ENCODE data around the gene NKD1. TPM values are rescaled to one million over a fixed set of nuclear protein-coding genes. Genes with fewer than 3 reads are reported as not detected.
"Not testable (repeated sequence)": the region's sequence is repeated elsewhere in the genome, so short reads cannot be mapped to it uniquely, and the experiment has no call there.

The NKD1 gene
- polyA plus RNA-seq, 6 donors from 2014 or later: 0.01 to 0.36 (median 0.10) TPM; not detected in 2

GRCh38 chr16:50572700-50573099 is 24.5 kb downstream of the NKD1 start:
- DNase-seq: no peak
- H3K4me1 Mint-ChIP-seq: peaks cover 0 to 13% (median 0%) of the 10 kb centered on the region in 3 donors

GRCh38 chr16:50573279-50573678 is 25.1 kb downstream of the NKD1 start:
- H3K9me3 Mint-ChIP-seq: no peaks in the 10 kb centered on the region
- H3K4me1 Mint-ChIP-seq: peaks cover 0 to 10% (median 2%) of the 10 kb centered on the region in 3 donors
- no peak for DNase-seq
- ATAC-seq (ENCODE audit: low read depth in 2 of 2): no peak
- H3K27ac Mint-ChIP-seq: no peak overlapping the region
- H3K36me3 Mint-ChIP-seq: no peaks in the 10 kb centered on the region
- peaks cover 4 to 23% (median 15%) of the 10 kb centered on the region in 3 donors for H3K27me3 Mint-ChIP-seq
- H3K4me3 Mint-ChIP-seq: no peak overlapping the region

More at GRCh38 chr16:50572700-50573099, 24.5 kb downstream of the NKD1 start:
- H3K9me3 Mint-ChIP-seq: no peaks in the 10 kb centered on the region
- H3K27ac Mint-ChIP-seq: no peak overlapping the region
- no peak for ATAC-seq (ENCODE audit: low read depth in 2 of 2)
- peaks cover 4 to 23% (median 21%) of the 10 kb centered on the region in 3 donors for H3K27me3 Mint-ChIP-seq
- no peak overlapping the region for H3K4me3 Mint-ChIP-seq
- no peaks in the 10 kb centered on the region for H3K36me3 Mint-ChIP-seq

DNA sequence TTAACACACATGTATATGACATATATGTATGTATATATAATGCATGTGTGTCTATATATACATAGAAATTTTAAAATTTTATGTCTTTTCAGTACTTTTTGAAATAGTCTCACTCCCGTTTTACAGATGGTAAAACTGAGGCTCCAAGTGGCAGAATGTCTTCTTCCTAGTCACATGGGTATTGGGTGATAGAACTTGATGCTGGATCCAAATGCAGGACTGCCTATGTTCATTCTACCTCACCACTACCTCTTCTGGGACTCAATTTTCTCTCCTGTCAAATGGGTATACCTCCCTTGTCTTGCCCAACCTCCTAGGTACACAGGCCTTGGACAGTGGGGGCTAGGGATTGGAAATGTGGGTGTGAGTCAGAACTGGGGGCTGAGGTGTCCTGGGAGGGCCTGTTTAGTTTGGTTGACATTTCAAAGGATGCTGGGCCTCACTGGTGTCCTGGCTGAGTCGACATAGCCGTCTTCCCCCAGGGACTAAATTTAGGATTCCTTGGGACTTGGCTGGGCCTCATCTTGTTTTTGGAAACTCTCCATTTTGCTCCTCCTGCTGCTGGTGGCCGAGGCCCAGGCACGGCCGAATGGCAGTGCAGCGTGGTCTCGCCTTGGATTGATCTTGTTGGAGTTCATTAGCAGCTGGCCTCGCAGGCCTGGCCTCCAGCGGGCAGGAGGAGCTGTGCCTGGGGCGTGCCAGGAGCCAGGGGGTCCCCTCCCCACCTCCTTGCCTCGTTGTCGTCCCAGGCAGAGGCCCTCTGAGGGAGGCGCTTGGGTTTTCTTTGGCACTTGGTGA is 25.9 kb downstream of the NKD1 start:
- H3K27ac Mint-ChIP-seq: no peak overlapping the region
- H3K4me1 Mint-ChIP-seq: peaks cover 4 to 9% (median 8%) of the 10 kb centered on the region in 3 donors
- no peak overlapping the region for H3K4me3 Mint-ChIP-seq
- peaks cover 4 to 20% (median 13%) of the 10 kb centered on the region in 3 donors for H3K27me3 Mint-ChIP-seq
- peaks cover 0 to 4% (median 0%) of the 10 kb centered on the region in 7 donors for H3K9me3 Mint-ChIP-seq
- no peak for ATAC-seq (ENCODE audit: low read depth in 2 of 2)
- no peaks in the 10 kb centered on the region for H3K36me3 Mint-ChIP-seq
- no peak for DNase-seq

GRCh38 chr16:50574745-50575136 is 26.5 kb downstream of the NKD1 start:
- H3K27ac Mint-ChIP-seq: no peak overlapping the region
- peaks cover 0 to 7% (median 0%) of the 10 kb centered on the region in 7 donors for H3K9me3 Mint-ChIP-seq
- no peak for DNase-seq
- peaks cover 7 to 8% (median 7%) of the 10 kb centered on the region in 3 donors for H3K4me1 Mint-ChIP-seq
- peaks cover 2 to 3% of the 10 kb centered on the region in 2 donors for H3K36me3 Mint-ChIP-seq
- H3K27me3 Mint-ChIP-seq: peaks cover 2 to 14% (median 7%) of the 10 kb centered on the region in 3 donors
- H3K4me3 Mint-ChIP-seq: no peak overlapping the region
- ATAC-seq (ENCODE audit: low read depth in 2 of 2): no peak

- no peak for ATAC-seq (ENCODE audit: low read depth in 2 of 2)
These were observed 27.5 kb downstream of the NKD1 start for GRCh38 chr16:50575743-50576142.

GRCh38 chr16:50576403-50577113 is 28.4 kb downstream of the NKD1 start:
- no peak overlapping the region for H3K4me3 Mint-ChIP-seq
- no peak for ATAC-seq (ENCODE audit: low read depth in 2 of 2)
- no peak for DNase-seq
- peaks cover 0 to 8% (median 5%) of the 10 kb centered on the region in 3 donors for H3K27me3 Mint-ChIP-seq
- peaks cover 0 to 10% (median 0%) of the 10 kb centered on the region in 7 donors for H3K9me3 Mint-ChIP-seq
- peaks cover 7 to 9% (median 8%) of the 10 kb centered on the region in 3 donors for H3K4me1 Mint-ChIP-seq
- H3K36me3 Mint-ChIP-seq: peaks cover 4 to 7% of the 10 kb centered on the region in 2 donors
- no peak overlapping the region for H3K27ac Mint-ChIP-seq

More at GRCh38 chr16:50575743-50576142, 27.5 kb downstream of the NKD1 start:
- Mint-ChIP-seq H3K4me3 (no peak overlapping the region), H3K27me3 (peaks cover 0 to 11% (median 5%) of the 10 kb centered on the region in 3 donors), H3K4me1 (peaks cover 7 to 9% (median 8%) of the 10 kb centered on the region in 3 donors), H3K9me3 (peaks cover 0 to 10% (median 0%) of the 10 kb centered on the region in 7 donors), H3K36me3 (peaks cover 4 to 7% of the 10 kb centered on the region in 2 donors), H3K27ac (no peak overlapping the region)
- DNase-seq: no peak

DNA sequence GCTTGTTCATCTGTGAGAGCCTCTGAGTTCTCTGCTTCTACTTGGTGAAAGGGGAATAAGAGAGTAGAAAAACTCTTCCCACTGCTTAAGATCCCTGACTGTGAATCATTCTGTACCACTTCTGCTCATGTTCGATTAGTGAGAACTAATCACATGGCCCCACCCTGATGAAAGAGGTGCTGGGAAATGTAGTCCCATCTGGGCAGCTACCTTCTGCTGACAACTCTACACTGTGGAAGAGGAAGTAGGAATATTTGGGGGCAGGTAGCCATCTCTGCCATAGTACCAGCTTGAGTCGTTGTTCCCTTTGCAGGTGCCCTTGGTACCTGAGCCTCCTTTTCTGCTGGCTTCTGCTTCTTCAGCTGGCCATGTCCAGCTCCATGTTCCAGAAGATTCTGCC is 29.9 kb downstream of the NKD1 start:
- Mint-ChIP-seq H3K4me3 (no peak overlapping the region), H3K4me1 (peaks cover 7 to 9% (median 8%) of the 10 kb centered on the region in 3 donors), H3K27me3 (no peaks in the 10 kb centered on the region), H3K36me3 (peaks cover 4 to 7% of the 10 kb centered on the region in 2 donors), H3K27ac (peak overlapping the region in 1 of 6 donors; percentile 8), H3K9me3 (peaks cover 0 to 10% (median 0%) of the 10 kb centered on the region in 7 donors)
- peak; percentile 18 for DNase-seq
- peak; percentile 76 to 89 for ATAC-seq (ENCODE audit: low read depth in 2 of 2)

- not testable (repeated sequence) for H3K27me3 Mint-ChIP-seq; H3K27ac Mint-ChIP-seq; DNase-seq; ATAC-seq (ENCODE audit: low read depth in 2 of 2); H3K36me3 Mint-ChIP-seq
- peaks cover 0 to 10% (median 0%) of the 10 kb centered on the region in 7 donors for H3K9me3 Mint-ChIP-seq
- peak overlapping the region in 1 of 8 donors; percentile 63 for H3K4me3 Mint-ChIP-seq
- peaks cover 8 to 14% (median 9%) of the 10 kb centered on the region in 3 donors for H3K4me1 Mint-ChIP-seq
These were observed 31.2 kb downstream of the NKD1 start for GRCh38 chr16:50579373-50579772.

DNA sequence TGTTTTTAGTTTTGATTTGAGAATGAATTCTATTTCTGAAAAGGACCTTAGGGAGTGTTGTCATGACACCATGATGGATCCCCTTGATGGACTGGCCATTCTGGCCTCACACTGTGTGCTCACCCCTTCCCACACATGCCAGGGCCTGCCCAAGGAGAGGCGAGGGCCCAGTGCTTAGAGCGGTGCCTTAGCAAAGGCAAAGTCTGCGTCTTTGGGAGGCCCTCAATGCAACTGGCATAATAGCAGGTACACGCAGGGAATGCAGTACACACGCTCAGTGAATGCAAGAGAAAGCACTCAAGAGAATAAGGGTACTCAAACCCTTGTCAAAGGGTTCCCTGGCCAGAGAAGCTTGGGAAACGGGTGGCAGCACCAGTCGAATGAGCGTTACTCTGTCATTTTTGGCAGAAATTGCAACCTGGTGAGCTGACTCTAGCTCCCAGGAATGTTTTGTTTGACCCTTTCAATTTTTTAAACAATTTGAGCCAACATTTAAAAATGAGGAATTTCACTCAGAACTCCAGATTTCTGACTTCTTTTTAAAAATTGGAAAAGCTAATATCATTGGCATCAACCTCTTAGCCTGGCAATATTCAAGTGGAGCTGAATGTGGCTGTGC is 32.1 kb downstream of the NKD1 start:
- H3K4me1 Mint-ChIP-seq: peaks cover 8 to 15% (median 9%) of the 10 kb centered on the region in 3 donors
- DNase-seq: no peak
- peak overlapping the region in 1 of 8 donors; percentile 37 for H3K4me3 Mint-ChIP-seq
- peaks cover 4 to 7% of the 10 kb centered on the region in 2 donors for H3K36me3 Mint-ChIP-seq
- no peaks in the 10 kb centered on the region for H3K27me3 Mint-ChIP-seq
- ATAC-seq (ENCODE audit: low read depth in 2 of 2): no peak
- H3K27ac Mint-ChIP-seq: peak overlapping the region in 2 of 6 donors; percentile 18 to 85
- peaks cover 0 to 10% (median 0%) of the 10 kb centered on the region in 7 donors for H3K9me3 Mint-ChIP-seq

DNA sequence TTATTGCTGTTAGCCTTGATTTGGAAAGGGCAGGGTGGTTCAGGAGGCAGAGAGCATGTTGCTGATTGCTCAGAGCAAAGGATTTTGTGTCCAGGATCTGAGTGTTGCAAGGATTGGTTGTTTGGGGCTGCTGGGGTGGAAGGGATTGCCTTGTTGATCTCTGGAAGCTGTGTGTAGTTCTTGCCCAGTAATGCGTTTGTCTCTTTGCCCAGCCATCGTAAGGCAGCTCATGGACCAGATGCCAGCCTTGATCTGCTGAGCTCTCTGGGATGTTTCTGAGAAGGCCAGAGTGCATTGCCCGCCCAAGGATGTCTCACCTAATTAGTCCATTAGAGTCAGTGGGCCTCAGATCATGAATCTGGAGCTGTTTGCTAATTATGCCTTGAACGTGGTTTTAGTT is 33.6 kb downstream of the NKD1 start:
- Mint-ChIP-seq H3K9me3 (peaks cover 0 to 10% (median under 1%) of the 10 kb centered on the region in 7 donors), H3K36me3 (peaks cover 4 to 7% of the 10 kb centered on the region in 2 donors), H3K27me3 (no peaks in the 10 kb centered on the region), H3K4me1 (peaks cover 8 to 15% (median 9%) of the 10 kb centered on the region in 3 donors), H3K27ac (peak overlapping the region in 1 of 6 donors; percentile 80), H3K4me3 (no peak overlapping the region)
- no peak for DNase-seq
- ATAC-seq (ENCODE audit: low read depth in 2 of 2): no peak

DNA sequence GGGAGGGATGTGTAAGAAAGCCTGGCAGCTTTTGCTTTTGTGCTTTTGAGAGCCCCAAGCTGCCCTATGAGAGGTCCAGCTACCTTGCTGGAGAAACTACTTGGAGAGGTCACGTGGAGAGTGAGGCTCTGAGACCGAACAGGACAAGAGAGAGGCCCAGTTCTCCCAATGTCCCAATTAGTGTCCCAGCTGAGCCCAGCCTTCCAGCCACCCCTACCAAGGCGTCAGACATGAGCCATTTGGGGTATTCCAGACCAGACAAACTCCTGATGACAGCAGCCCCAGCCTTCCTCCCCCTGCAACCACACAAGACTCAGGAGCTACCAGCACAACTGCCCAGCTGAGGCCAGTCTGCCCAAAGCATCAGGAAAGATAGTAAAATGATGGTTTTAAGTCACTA is 35.0 kb downstream of the NKD1 start:
- ATAC-seq (ENCODE audit: low read depth in 2 of 2): no peak
- Mint-ChIP-seq H3K4me3 (no peak overlapping the region), H3K4me1 (peaks cover 6 to 17% (median 9%) of the 10 kb centered on the region in 3 donors), H3K9me3 (peaks cover 0 to 10% (median 2%) of the 10 kb centered on the region in 7 donors), H3K27me3 (no peaks in the 10 kb centered on the region), H3K27ac (peak overlapping the region in 1 of 6 donors; percentile 72), H3K36me3 (peaks cover 4 to 7% of the 10 kb centered on the region in 2 donors)
- DNase-seq: no peak

DNA sequence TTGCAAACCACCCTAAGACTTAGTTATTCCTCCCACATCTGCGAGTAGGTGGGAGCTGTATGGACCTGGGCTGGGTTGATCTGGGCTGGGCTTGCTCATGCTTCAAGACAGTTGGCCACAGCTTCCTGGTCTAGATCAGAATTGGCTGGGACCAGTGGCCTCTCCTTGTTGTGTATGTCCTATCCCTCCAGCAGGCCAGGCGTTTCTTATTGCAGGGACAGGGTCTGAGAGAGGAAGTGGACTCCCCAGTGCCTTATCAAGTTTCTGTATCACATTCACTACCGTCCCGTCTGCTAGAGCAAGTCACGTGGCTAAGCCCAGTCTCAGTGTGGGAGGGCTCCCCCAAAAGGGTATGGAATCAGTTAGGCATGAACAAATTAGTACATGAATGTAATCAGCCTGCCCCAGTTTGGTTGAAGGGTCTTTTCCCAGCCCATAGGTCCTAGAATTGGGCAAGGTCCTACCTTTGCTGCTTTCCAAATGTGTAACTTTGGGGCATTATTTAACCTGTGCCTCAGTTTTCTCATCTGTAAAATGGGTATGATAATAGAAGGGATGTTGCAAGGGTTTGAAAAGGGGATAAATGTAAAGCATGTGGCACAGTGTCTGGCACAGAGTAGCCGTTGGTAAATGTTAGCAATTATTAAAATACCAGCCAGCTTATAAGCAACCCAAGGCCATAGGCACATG is 36.0 kb downstream of the NKD1 start:
- peak overlapping the region in 3 of 6 donors; percentile 47 to 62 (median 47) for H3K27ac Mint-ChIP-seq

More for the DNA sequence above, 36.0 kb downstream of the NKD1 start:
- H3K27me3 Mint-ChIP-seq: no peaks in the 10 kb centered on the region
- ATAC-seq (ENCODE audit: low read depth in 2 of 2) (no peak), DNase-seq (peak; percentile 12)
- peaks cover 10 to 22% (median 11%) of the 10 kb centered on the region in 3 donors for H3K4me1 Mint-ChIP-seq
- peaks cover 7 to 13% of the 10 kb centered on the region in 2 donors for H3K36me3 Mint-ChIP-seq
- no peak overlapping the region for H3K4me3 Mint-ChIP-seq
- peaks cover 0 to 11% (median 2%) of the 10 kb centered on the region in 7 donors for H3K9me3 Mint-ChIP-seq

Data from naive B cell (primary cell).